Neural progenitor cell (in vitro differentiated cells): ENCODE data around the gene MGLL. TPM values are rescaled to one million over a fixed set of nuclear protein-coding genes. Genes with fewer than 3 reads are reported as not detected.
"Not testable (repeated sequence)": the region's sequence is repeated elsewhere in the genome, so short reads cannot be mapped to it uniquely, and the experiment has no call there.

Experiments used
- DNase-seq: peaks from one replicate; pipeline ENCODE4 v3.0.0-alpha.2; 2016; ENCODE audit warnings: low spot score
- H2AFZ ChIP-seq: fragments of 200-600 bp; sonication (generic); replicated peaks from 2 replicates; pipeline ENCODE4 v1.6.1; 2016; ENCODE audit warnings: antibody characterized with exemption
- H3F3A ChIP-seq: fragments of 200-600 bp; sonication (generic); 2 replicates; pipeline ENCODE4 v1.6.1; 2016; ENCODE audit warnings: antibody characterized with exemption, low read depth
- H3K27ac ChIP-seq: fragments of 200-600 bp; sonication (generic); 2 replicates; pipeline ENCODE4 v1.5.1; 2016; ENCODE audit warnings: mild to moderate bottlenecking
- H3K27me3 ChIP-seq: fragments of 200-600 bp; sonication (generic); 2 replicates; pipeline ENCODE4 v1.6.1; 2016; ENCODE audit warnings: mild to moderate bottlenecking, moderate library complexity
- H3K36me3 ChIP-seq: fragments of 200-600 bp; sonication (generic); 2 replicates; pipeline ENCODE4 v1.5.1; 2016
- H3K4me1 ChIP-seq: fragments of 200-600 bp; sonication (generic); 2 replicates; pipeline ENCODE4 v1.6.1; 2016; ENCODE audit warnings: mixed run types
- H3K4me2 ChIP-seq: fragments of 200-600 bp; sonication (generic); 2 replicates; pipeline ENCODE4 v1.6.1; 2016
- H3K4me3 ChIP-seq: fragments of 200-600 bp; sonication (generic); 2 replicates; pipeline ENCODE4 v1.5.1; 2016
- H3K79me2 ChIP-seq: fragments of 200-600 bp; sonication (generic); 2 replicates; pipeline ENCODE4 v1.6.1; 2016; ENCODE audit warnings: low read depth
- H3K9ac ChIP-seq: fragments of 200-600 bp; sonication (generic); 2 replicates; pipeline ENCODE4 v1.6.1; 2016
- H3K9me3 ChIP-seq: fragments of 200-600 bp; sonication (generic); 2 replicates; pipeline ENCODE4 v1.5.1; 2016; ENCODE audit warnings: low read depth
- H4K20me1 ChIP-seq: fragments of 200-600 bp; sonication (generic); 2 replicates; pipeline ENCODE4 v1.6.1; 2016; ENCODE audit warnings: low read depth
- H3K27ac Mint-ChIP-seq: 3 replicates; pipeline ENCODE4 v1.8.0; 2021; ENCODE audit warnings: mixed read lengths
- H3K27me3 Mint-ChIP-seq: 2 replicates; pipeline ENCODE4 v1.8.0; 2022; ENCODE audit warnings: low read depth, mild to moderate bottlenecking, inconsistent platforms, moderate library complexity, mixed read lengths; ENCODE audit not compliant: insufficient read depth
- H3K36me3 Mint-ChIP-seq: 3 replicates; pipeline ENCODE4 v1.8.0; 2021; ENCODE audit warnings: mixed read lengths
- H3K4me1 Mint-ChIP-seq: 3 replicates; pipeline ENCODE4 v1.8.0; 2021; ENCODE audit warnings: mixed read lengths
- H3K4me3 Mint-ChIP-seq: 3 replicates; pipeline ENCODE4 v1.8.0; 2021; ENCODE audit warnings: mild to moderate bottlenecking, moderate library complexity, mixed read lengths
- H3K9me3 Mint-ChIP-seq: 3 replicates; pipeline ENCODE4 v1.8.0; 2020; ENCODE audit warnings: mixed read lengths
- CTCF ChIP-seq: fragments of 200-600 bp; sonication (generic); IDR thresholded peaks from 2 replicates; pipeline ENCODE4 v1.5.1; 2017; ENCODE audit warnings: antibody characterized with exemption, mild to moderate bottlenecking
- EZH2 ChIP-seq: fragments of 200-600 bp; sonication (generic); IDR thresholded peaks from 2 replicates; pipeline ENCODE4 v1.6.1; 2017; ENCODE audit warnings: antibody characterized with exemption, mild to moderate bottlenecking, moderate library complexity
- EZH2phosphoT487 ChIP-seq: fragments of 200-600 bp; sonication (generic); IDR thresholded peaks from 2 replicates; pipeline ENCODE4 v1.6.1; 2017; ENCODE audit warnings: antibody characterized with exemption
- total RNA-seq: library from RNA; depleted of rRNA; stranded (reverse); fragments of >200 nt; gene quantifications from 2 replicates; pipeline ENCODE4 v1.2.3, GENCODE V29; 2015; ENCODE audit warnings: low replicate concordance

MGLL gene
- total RNA-seq, 1 donor from 2014 or later, result 0.15 TPM

- H3K36me3 Mint-ChIP-seq, result peaks cover 10% of the 10 kb centered on the region
- no peaks in the 10 kb centered on the region for H3K36me3 ChIP-seq
Measured at GRCh38 chr3:127656906-127657305, 165.4 kb downstream of the MGLL start.

GRCh38 chr3:127655641-127656040, 166.7 kb downstream of the MGLL start:
- Histone ChIP-seq H3K79me2 (no peaks in the 10 kb centered on the region), H3K9me3 (no peaks in the 10 kb centered on the region), H3F3A (no peaks in the 10 kb centered on the region), H3K4me1 (no peaks in the 10 kb centered on the region), H2AFZ (no peak overlapping the region), H3K36me3 (no peaks in the 10 kb centered on the region), H4K20me1 (no peaks in the 10 kb centered on the region), H3K9ac (no peak overlapping the region), H3K27ac (no peak overlapping the region), H3K27me3 (no peaks in the 10 kb centered on the region), H3K4me2 (no peak overlapping the region), H3K4me3 (no peak overlapping the region)
- no peak for DNase-seq
- no peaks in the 10 kb centered on the region for H3K27me3 Mint-ChIP-seq
- TF ChIP-seq CTCF (no peak), EZH2phosphoT487 (no peak), EZH2 (no peak)
- H3K36me3 Mint-ChIP-seq, result peaks cover 10% of the 10 kb centered on the region
- H3K9me3 Mint-ChIP-seq, result no peaks in the 10 kb centered on the region
- peaks cover 4% of the 10 kb centered on the region for H3K4me1 Mint-ChIP-seq
- H3K4me3 Mint-ChIP-seq, result no peak overlapping the region
- H3K27ac Mint-ChIP-seq, result no peak overlapping the region

More at GRCh38 chr3:127656906-127657305, 165.4 kb downstream of the MGLL start:
- Mint-ChIP-seq H3K27ac (no peak overlapping the region), H3K4me3 (no peak overlapping the region), H3K9me3 (no peaks in the 10 kb centered on the region), H3K4me1 (peaks cover 4% of the 10 kb centered on the region), H3K27me3 (no peaks in the 10 kb centered on the region)
- Histone ChIP-seq H3F3A (no peaks in the 10 kb centered on the region), H3K9ac (no peak overlapping the region), H3K9me3 (no peaks in the 10 kb centered on the region), H3K4me3 (no peak overlapping the region), H3K79me2 (no peaks in the 10 kb centered on the region), H3K4me1 (no peaks in the 10 kb centered on the region), H4K20me1 (no peaks in the 10 kb centered on the region), H3K27ac (no peak overlapping the region), H3K4me2 (no peak overlapping the region), H3K27me3 (no peaks in the 10 kb centered on the region), H2AFZ (no peak overlapping the region)
- no peak for DNase-seq
- TF ChIP-seq EZH2phosphoT487, result no peak
- no peak for TF ChIP-seq EZH2
- no peak for TF ChIP-seq CTCF

- DNase-seq, H3K27ac ChIP-seq, H3K4me2 ChIP-seq, H4K20me1 ChIP-seq, H3K4me1 Mint-ChIP-seq, H3K9ac ChIP-seq, H3F3A ChIP-seq, H3K9me3 ChIP-seq, H3K79me2 ChIP-seq, H3K36me3 ChIP-seq, H3K27me3 ChIP-seq, H3K27me3 Mint-ChIP-seq, H2AFZ ChIP-seq, H3K9me3 Mint-ChIP-seq, H3K36me3 Mint-ChIP-seq, H3K4me3 Mint-ChIP-seq, H3K4me1 ChIP-seq, H3K4me3 ChIP-seq, H3K27ac Mint-ChIP-seq: not testable (repeated sequence)
Measured at GRCh38 chr3:127654993-127655392, 167.3 kb downstream of the MGLL start.

GRCh38 chr3:127654374-127654773, 167.9 kb downstream of the MGLL start:
- Histone ChIP-seq H3K27me3 (no peaks in the 10 kb centered on the region), H3K4me3 (no peak overlapping the region), H3K36me3 (no peaks in the 10 kb centered on the region), H3K4me1 (no peaks in the 10 kb centered on the region), H3K79me2 (no peaks in the 10 kb centered on the region), H3F3A (no peaks in the 10 kb centered on the region), H3K9me3 (no peaks in the 10 kb centered on the region), H3K4me2 (no peak overlapping the region), H4K20me1 (no peaks in the 10 kb centered on the region), H2AFZ (no peak overlapping the region), H3K9ac (no peak overlapping the region), H3K27ac (no peak overlapping the region)
- Mint-ChIP-seq H3K4me1 (no peaks in the 10 kb centered on the region), H3K27me3 (no peaks in the 10 kb centered on the region), H3K27ac (no peak overlapping the region), H3K9me3 (no peaks in the 10 kb centered on the region), H3K4me3 (no peak overlapping the region), H3K36me3 (peaks cover 7% of the 10 kb centered on the region)
- no peak for TF ChIP-seq EZH2phosphoT487
- no peak for TF ChIP-seq CTCF
- no peak for DNase-seq
